Suprapubic skin (tissue), 4 donors: Measurements from ENCODE around the gene SYTL4.

Experiments
- CTCF ChIP-seq, 2 donors: fragments of 200-600 bp in 1 of 2; fragments of 450-650 bp in 1 of 2; sonication (generic) in 1 of 2; IDR thresholded peaks; one replicate each; pipeline ENCODE4 v1.5.1; 2016 to 2019; ENCODE audit warnings: antibody characterized with exemption in 2 of 2, mild to moderate bottlenecking in 1 of 2, moderate library complexity in 1 of 2
- EP300 ChIP-seq: sonication (generic); formaldehyde crosslinking; IDR thresholded peaks from one replicate; pipeline ENCODE4 v1.6.1; 2017; ENCODE audit warnings: antibody characterized with exemption
- POLR2AphosphoS5 ChIP-seq, 3 donors: sonication (generic); formaldehyde crosslinking; IDR thresholded peaks; one replicate each; pipeline ENCODE4 v1.6.1; 2017; ENCODE audit warnings: antibody characterized with exemption in 3 of 3

DNA sequence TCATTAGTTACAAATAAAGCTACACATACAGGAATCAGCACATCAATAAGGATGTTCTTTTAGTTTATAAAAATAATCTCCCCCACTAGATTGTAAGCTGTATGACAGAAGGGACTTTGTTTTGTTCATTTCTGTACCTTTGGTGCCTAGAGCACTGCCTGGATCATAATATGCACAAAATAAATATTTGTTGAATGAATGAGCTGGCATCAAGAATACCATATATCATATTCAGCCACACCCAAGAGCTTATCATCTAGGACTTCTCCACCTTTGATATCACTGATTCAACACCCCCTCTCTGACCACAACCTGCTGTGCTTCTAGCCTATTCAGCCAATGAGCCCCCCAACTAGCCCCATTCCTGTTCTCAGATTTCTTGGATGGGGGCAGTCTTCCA, 10.6 kb downstream of the SYTL4 start:
- TF ChIP-seq CTCF (IDR thresholded peaks at IDR 0.05) (no peak), EP300 (no peak), POLR2AphosphoS5 (IDR thresholded peaks at IDR 0.05) (no peak)
